HFFc6 (cell line): ENCODE measurements around the gene NFKBIZ. TPM values are rescaled to one million over a fixed set of nuclear protein-coding genes. Genes with fewer than 3 reads are reported as not detected.

ENCODE experiments used
- DNase-seq: peaks from one replicate; pipeline ENCODE4 v3.0.0-alpha.2; 2018
- H3K27ac Mint-ChIP-seq: 2 replicates; pipeline ENCODE4 v1.8.0; 2020; ENCODE audit warnings: mild to moderate bottlenecking, mixed read lengths
- H3K27me3 Mint-ChIP-seq: 2 replicates; pipeline ENCODE4 v1.8.0; 2021; ENCODE audit warnings: mild to moderate bottlenecking, moderate library complexity, mixed read lengths; ENCODE audit not compliant: insufficient read depth
- H3K36me3 Mint-ChIP-seq: 2 replicates; pipeline ENCODE4 v1.8.0; 2021; ENCODE audit warnings: low read depth, mixed read lengths
- H3K4me1 Mint-ChIP-seq: 2 replicates; pipeline ENCODE4 v1.8.0; 2020; ENCODE audit warnings: low read depth, mixed read lengths
- H3K4me3 Mint-ChIP-seq: 2 replicates; pipeline ENCODE4 v1.8.0; 2020; ENCODE audit warnings: mild to moderate bottlenecking, moderate library complexity, mixed read lengths
- H3K9me3 Mint-ChIP-seq: 2 replicates; pipeline ENCODE4 v1.8.0; 2020; ENCODE audit warnings: mild to moderate bottlenecking, mixed read lengths
- total RNA-seq, 6 experiments: library from RNA; stranded (reverse); fragmentation: NEBNext Ultra II Directional; extraction: Animal tissue kit (Norgen Biotek cat#: 25700); gene quantifications; 2 replicates in 1 of 6; 3 replicates in 5 of 6; pipeline ENCODE4 v1.2.3, GENCODE V29; 2021
- TF ChIP-seq, protein P1 (sequence below): fragments of 200-600 bp; sonication (generic); IDR thresholded peaks from 2 replicates; pipeline ENCODE4 v1.5.0; 2021; ENCODE audit warnings: antibody characterized with exemption, mild to moderate bottlenecking

The NFKBIZ gene
- total RNA-seq, 6 experiments from 2014 or later = 51.1 to 64.2 (median 57.8) TPM

- H3K4me1 Mint-ChIP-seq = peaks cover 87% of the 10 kb centered on the region
Measured at GRCh38 chr3:101865751-101866509, 16.6 kb downstream of the NFKBIZ start.

GRCh38 chr3:101867511-101867910 is 18.2 kb downstream of the NFKBIZ start:
- Mint-ChIP-seq H3K36me3 (no peaks in the 10 kb centered on the region), H3K27me3 (peaks cover 19% of the 10 kb centered on the region), H3K4me3 (no peak overlapping the region), H3K9me3 (peaks cover 6% of the 10 kb centered on the region; the same call in 1 of the 2 replicates), H3K4me1 (peaks cover 82% of the 10 kb centered on the region), H3K27ac (peak overlapping the region; percentile 12; the same call in 1 of the 2 replicates)
- DNase-seq = no peak
- TF ChIP-seq, protein P1, sequence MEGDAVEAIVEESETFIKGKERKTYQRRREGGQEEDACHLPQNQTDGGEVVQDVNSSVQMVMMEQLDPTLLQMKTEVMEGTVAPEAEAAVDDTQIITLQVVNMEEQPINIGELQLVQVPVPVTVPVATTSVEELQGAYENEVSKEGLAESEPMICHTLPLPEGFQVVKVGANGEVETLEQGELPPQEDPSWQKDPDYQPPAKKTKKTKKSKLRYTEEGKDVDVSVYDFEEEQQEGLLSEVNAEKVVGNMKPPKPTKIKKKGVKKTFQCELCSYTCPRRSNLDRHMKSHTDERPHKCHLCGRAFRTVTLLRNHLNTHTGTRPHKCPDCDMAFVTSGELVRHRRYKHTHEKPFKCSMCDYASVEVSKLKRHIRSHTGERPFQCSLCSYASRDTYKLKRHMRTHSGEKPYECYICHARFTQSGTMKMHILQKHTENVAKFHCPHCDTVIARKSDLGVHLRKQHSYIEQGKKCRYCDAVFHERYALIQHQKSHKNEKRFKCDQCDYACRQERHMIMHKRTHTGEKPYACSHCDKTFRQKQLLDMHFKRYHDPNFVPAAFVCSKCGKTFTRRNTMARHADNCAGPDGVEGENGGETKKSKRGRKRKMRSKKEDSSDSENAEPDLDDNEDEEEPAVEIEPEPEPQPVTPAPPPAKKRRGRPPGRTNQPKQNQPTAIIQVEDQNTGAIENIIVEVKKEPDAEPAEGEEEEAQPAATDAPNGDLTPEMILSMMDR = no peak

More at GRCh38 chr3:101865751-101866509, 16.6 kb downstream of the NFKBIZ start:
- DNase-seq = no peak
- peaks cover 15% of the 10 kb centered on the region for H3K36me3 Mint-ChIP-seq
- H3K9me3 Mint-ChIP-seq = peaks cover 6% of the 10 kb centered on the region; the same call in 1 of the 2 replicates
- peaks cover 35% of the 10 kb centered on the region for H3K27me3 Mint-ChIP-seq
- H3K4me3 Mint-ChIP-seq = peak overlapping the region; percentile 26; the same call in 1 of the 2 replicates
- TF ChIP-seq, protein P1 = 0 out of 2 replicates have a peak, but pooled peaks have one; percentile 7
- peak overlapping the region; percentile 46 for H3K27ac Mint-ChIP-seq

- H3K4me3 Mint-ChIP-seq = no peak overlapping the region
- peaks cover 80% of the 10 kb centered on the region for H3K4me1 Mint-ChIP-seq
- peak overlapping the region; percentile 12; the same call in 1 of the 2 replicates for H3K27ac Mint-ChIP-seq
- TF ChIP-seq, protein P1 = no peak
- H3K9me3 Mint-ChIP-seq = peaks cover 6% of the 10 kb centered on the region; the same call in 1 of the 2 replicates
- H3K36me3 Mint-ChIP-seq = no peaks in the 10 kb centered on the region
- DNase-seq = no peak
- peaks cover 16% of the 10 kb centered on the region for H3K27me3 Mint-ChIP-seq
Measured at GRCh38 chr3:101867996-101868395, 18.7 kb downstream of the NFKBIZ start.

- TF ChIP-seq, protein P1 = no peak
- Mint-ChIP-seq H3K27me3 (peaks cover 9% of the 10 kb centered on the region), H3K4me1 (peaks cover 80% of the 10 kb centered on the region), H3K9me3 (0 out of 2 replicates have a peak, but pooled peaks cover 1% of the 10 kb centered on the region), H3K4me3 (no peak overlapping the region), H3K36me3 (no peaks in the 10 kb centered on the region), H3K27ac (no peak overlapping the region)
- no peak for DNase-seq
Measured at GRCh38 chr3:101868534-101869464, 19.5 kb downstream of the NFKBIZ start.

DNA sequence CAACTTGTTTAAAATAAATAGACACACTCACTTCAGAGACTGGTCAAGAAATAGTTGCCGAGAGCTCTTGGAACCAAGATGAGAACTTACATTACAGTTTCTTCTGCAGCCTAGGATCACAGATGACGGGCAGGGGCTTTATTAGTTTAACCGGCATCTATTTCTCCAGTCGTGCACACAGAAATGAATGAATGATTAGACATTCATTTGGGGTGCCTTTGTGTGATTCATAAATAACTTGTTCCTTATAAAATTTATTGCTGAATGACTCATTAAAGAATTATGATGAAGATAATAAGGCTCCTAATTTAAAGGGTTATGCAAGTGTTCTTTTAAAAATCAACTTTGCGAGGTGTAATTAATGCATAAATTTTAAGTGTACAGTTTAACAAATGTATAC is 20.8 kb downstream of the NFKBIZ start:
- DNase-seq = peak; percentile 63

More for the DNA sequence above, 20.8 kb downstream of the NFKBIZ start:
- H3K4me3 Mint-ChIP-seq = no peak overlapping the region
- no peaks in the 10 kb centered on the region for H3K9me3 Mint-ChIP-seq
- TF ChIP-seq, protein P1 = no peak
- H3K36me3 Mint-ChIP-seq = no peaks in the 10 kb centered on the region
- H3K4me1 Mint-ChIP-seq = peaks cover 72% of the 10 kb centered on the region
- H3K27ac Mint-ChIP-seq = peak overlapping the region; percentile 45; the same call in 1 of the 2 replicates
- peaks cover 3% of the 10 kb centered on the region for H3K27me3 Mint-ChIP-seq
